Stimulated activated CD4-positive, alpha-beta T cell treated with anti-CD3 and anti-CD28 coated beads, Interleukin-12 subunit alpha, Interleukin-12 subunit beta, amount 100 ng/mL, for 4 hours (primary cell): ENCODE measurements around the gene TMEM19.

Source experiments
- DNase-seq: peaks from one replicate; pipeline ENCODE4 v3.0.0-alpha.2; 2020

Gene TMEM19

GRCh38 chr12:71719647-71720370 is 33.9 kb downstream of the TMEM19 start:
- DNase-seq = no peak

- DNase-seq = no peak
Observed at GRCh38 chr12:71721783-71722505, 36.1 kb downstream of the TMEM19 start.

GRCh38 chr12:71725011-71725410 is 39.1 kb downstream of the TMEM19 start:
- no peak for DNase-seq

- DNase-seq = no peak
Observed at GRCh38 chr12:71726548-71726947, 40.7 kb downstream of the TMEM19 start.

- DNase-seq = no peak
Observed at GRCh38 chr12:71727958-71728357, 42.1 kb downstream of the TMEM19 start.

GRCh38 chr12:71730936-71731335 is 45.1 kb downstream of the TMEM19 start:
- no peak for DNase-seq

GRCh38 chr12:71731439-71732356 is 45.8 kb downstream of the TMEM19 start:
- DNase-seq = no peak

- DNase-seq = no peak
Observed at GRCh38 chr12:71732357-71732712, 46.5 kb downstream of the TMEM19 start.

- no peak for DNase-seq
Observed at GRCh38 chr12:71737197-71737596, 51.3 kb downstream of the TMEM19 start.

- no peak for DNase-seq
Observed at GRCh38 chr12:71742998-71743397, 57.1 kb downstream of the TMEM19 start.

GRCh38 chr12:71744522-71745300 is 58.8 kb downstream of the TMEM19 start:
- no peak for DNase-seq

- peak; percentile 10 for DNase-seq
Observed at GRCh38 chr12:71746974-71747611, 61.2 kb downstream of the TMEM19 start.

- DNase-seq = no peak
Observed at GRCh38 chr12:71748081-71748850, 62.4 kb downstream of the TMEM19 start.

- DNase-seq = no peak
Observed at GRCh38 chr12:71749666-71750065, 63.8 kb downstream of the TMEM19 start.

GRCh38 chr12:71752891-71753290 is 67.0 kb downstream of the TMEM19 start:
- no peak for DNase-seq
